ENCODE data around the gene NUSAP1. TPM values are rescaled to one million over a fixed set of nuclear protein-coding genes. Genes with fewer than 3 reads are reported as not detected.

The NUSAP1 gene
- total RNA-seq, 1 experiment from 2014 or later, result 146 TPM

DNA sequence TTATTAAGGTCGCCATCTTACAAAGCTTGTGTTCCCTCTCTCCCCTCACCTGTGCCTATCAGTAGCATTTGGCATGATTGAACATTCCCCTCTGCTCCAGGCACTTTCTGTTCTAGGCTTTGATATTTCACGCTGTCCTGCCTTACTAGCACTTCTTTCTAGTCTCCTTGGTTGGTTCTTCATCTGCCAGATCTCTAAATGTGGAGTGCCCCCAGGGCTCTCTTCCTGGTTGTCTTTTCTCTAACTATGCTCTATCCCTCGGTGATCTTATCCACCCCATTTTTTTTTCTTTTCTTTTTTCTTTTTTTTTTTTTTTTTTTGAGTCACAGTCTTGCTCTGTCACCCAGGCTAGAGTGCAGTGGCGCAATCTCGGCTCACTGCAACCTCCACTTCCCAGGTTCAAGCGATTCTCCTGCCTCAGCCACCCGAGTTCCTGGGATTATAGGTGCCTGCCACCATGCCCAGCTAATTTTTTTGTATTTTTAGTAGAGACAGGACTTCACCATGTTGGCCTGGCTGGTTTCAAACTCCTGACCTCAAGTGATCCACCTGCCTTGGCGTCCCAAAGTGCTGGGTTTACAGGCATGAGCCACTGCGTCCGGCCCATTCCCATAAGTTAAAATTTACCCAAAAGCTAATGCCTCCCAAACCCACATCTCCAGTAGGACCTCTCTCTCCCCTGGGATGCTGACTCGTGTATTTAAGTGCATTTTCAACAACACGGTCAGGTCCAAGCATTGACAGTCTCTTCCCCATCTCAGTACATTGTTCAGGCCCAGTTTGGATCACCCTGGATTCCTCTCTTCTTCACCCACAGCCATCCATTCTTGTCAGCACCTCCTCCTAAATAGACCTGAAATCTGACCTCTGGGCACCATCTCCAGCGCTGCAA lies 5.2 kb downstream of the NUSAP1 start:
- no peak for DNase-seq (ENCODE audit: low read depth, low spot score)
- ChIA-PET POLR2A (no interaction called here), CTCF (no interaction called here), RAD21 (ENCODE audit: low non-redundant PET in 1 of 2, low total read pairs in 2 of 2, uncharacterized antibody in 2 of 2, unreplicated experiment in 2 of 2) (no interaction called here)
- peaks cover 16 to 43% of the 10 kb centered on the region in 2 experiments for H3K36me3 ChIP-seq (ENCODE audit: control insufficient read depth in 1 of 2, insufficient read depth in 2 of 2, low read length in 2 of 2)
- H2AFZ ChIP-seq (ENCODE audit: low read depth, low read length, poor library complexity, severe bottlenecking), result no peak overlapping the region
- intact Hi-C loops (cut with micrococcal nuclease), result no loop called here
- peaks cover 100% of the 10 kb centered on the region for H3K79me2 ChIP-seq (ENCODE audit: insufficient read depth, low read length)
- H3K27ac ChIP-seq (ENCODE audit: low read depth, low read length), result no peak overlapping the region
- peaks cover 9 to 14% of the 10 kb centered on the region in 2 experiments; a peak in 3 of 4 replicates for H3K4me1 ChIP-seq (ENCODE audit: control insufficient read depth in 1 of 2, insufficient read depth in 2 of 2, low read length in 2 of 2)
- no peak overlapping the region for H3K4me2 ChIP-seq (ENCODE audit: low read length)
- BruUV-seq (replicated peaks), result no TSS peak
- no peaks in the 10 kb centered on the region; the same call in 1 of the 2 replicates for H4K20me1 ChIP-seq (ENCODE audit: insufficient read depth)
- H3K9ac ChIP-seq (ENCODE audit: low read length), result no peak overlapping the region
- H3K9me3 ChIP-seq (ENCODE audit: control insufficient read depth in 1 of 2, insufficient read depth in 1 of 2, low read depth in 1 of 2, low read length in 2 of 2), result no peaks in the 10 kb centered on the region
- H3K9me2 ChIP-seq (ENCODE audit: insufficient read depth), result no peaks in the 10 kb centered on the region
- no peaks in the 10 kb centered on the region for H3K27me3 ChIP-seq (ENCODE audit: insufficient read depth, low read length)
- no peak for TF ChIP-seq POLR2A (IDR thresholded peaks at IDR 0.05; ENCODE audit: borderline replicate concordance, extremely low read depth, insufficient read depth, insufficient read length)
- no peak for TF ChIP-seq YY1 (IDR thresholded peaks at IDR 0.05; ENCODE audit: extremely low read depth, insufficient replicate concordance, low read depth, low read length)
- no peak for TF ChIP-seq TCF7L2 (IDR thresholded peaks at IDR 0.05; ENCODE audit: borderline replicate concordance, extremely low read depth, insufficient read depth, insufficient read length)
- TF ChIP-seq SP1 (IDR thresholded peaks at IDR 0.05; ENCODE audit: low read depth), result no peak
- TF ChIP-seq, protein P1, sequence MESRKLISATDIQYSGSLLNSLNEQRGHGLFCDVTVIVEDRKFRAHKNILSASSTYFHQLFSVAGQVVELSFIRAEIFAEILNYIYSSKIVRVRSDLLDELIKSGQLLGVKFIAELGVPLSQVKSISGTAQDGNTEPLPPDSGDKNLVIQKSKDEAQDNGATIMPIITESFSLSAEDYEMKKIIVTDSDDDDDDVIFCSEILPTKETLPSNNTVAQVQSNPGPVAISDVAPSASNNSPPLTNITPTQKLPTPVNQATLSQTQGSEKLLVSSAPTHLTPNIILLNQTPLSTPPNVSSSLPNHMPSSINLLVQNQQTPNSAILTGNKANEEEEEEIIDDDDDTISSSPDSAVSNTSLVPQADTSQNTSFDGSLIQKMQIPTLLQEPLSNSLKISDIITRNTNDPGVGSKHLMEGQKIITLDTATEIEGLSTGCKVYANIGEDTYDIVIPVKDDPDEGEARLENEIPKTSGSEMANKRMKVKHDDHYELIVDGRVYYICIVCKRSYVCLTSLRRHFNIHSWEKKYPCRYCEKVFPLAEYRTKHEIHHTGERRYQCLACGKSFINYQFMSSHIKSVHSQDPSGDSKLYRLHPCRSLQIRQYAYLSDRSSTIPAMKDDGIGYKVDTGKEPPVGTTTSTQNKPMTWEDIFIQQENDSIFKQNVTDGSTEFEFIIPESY (IDR thresholded peaks at IDR 0.05; ENCODE audit: extremely low read depth, insufficient replicate concordance, low read length), result no peak
- no peak for TF ChIP-seq EZH2 (IDR thresholded peaks at IDR 0.05)
- no peak for TF ChIP-seq POLR2AphosphoS5 (IDR thresholded peaks at IDR 0.05; ENCODE audit: low read depth, low read length)
- no peak for TF ChIP-seq ELF1 (IDR thresholded peaks at IDR 0.05; ENCODE audit: borderline replicate concordance, low read depth)
- no peak overlapping the region for H3K4me3 ChIP-seq (replicated peaks in 1 of 2; ENCODE audit: low read depth in 1 of 2, low read length in 2 of 2)
- no peak for ATAC-seq

Data from HCT116 (cell line).